Body of pancreas (tissue), 4 donors: Measurements from ENCODE around the gene ERCC6L2. TPM values are rescaled to one million over a fixed set of nuclear protein-coding genes. Genes with fewer than 3 reads are reported as not detected.

Experiments used
- ATAC-seq: fragments of 150-250 bp; one replicate; pipeline ENCODE4 v1.9.1; 2016
- DNase-seq, 4 donors: peaks; one replicate each; pipeline ENCODE4 v3.0.0-alpha.2; 2019
- H3K27ac ChIP-seq, 4 donors: fragments of 200-600 bp; sonication (generic); 1 replicate in 3 of 4; 2 replicates in 1 of 4; pipeline versions ENCODE4 v1.5.1 to v1.6.1; 2016 to 2019; ENCODE audit warnings: mild to moderate bottlenecking in 1 of 4, mixed read lengths in 1 of 4, moderate library complexity in 1 of 4
- H3K27me3 ChIP-seq, 2 donors: fragments of 200-600 bp; sonication (generic); one replicate each; pipeline ENCODE4 v1.6.0; 2016; ENCODE audit warnings: mild to moderate bottlenecking in 1 of 2
- H3K36me3 ChIP-seq, 2 donors: fragments of 200-600 bp; sonication (generic); replicated peaks in 1 of 2; 2 replicates each; pipeline ENCODE4 v1.5.1; 2016; ENCODE audit warnings: low read depth in 2 of 2; ENCODE audit not compliant: insufficient read depth in 1 of 2
- H3K4me1 ChIP-seq: fragments of 200-600 bp; sonication (generic); one replicate; pipeline ENCODE4 v1.6.0; 2016
- H3K4me3 ChIP-seq, 2 donors: fragments of 200-600 bp; sonication (generic); 1 replicate in 1 of 2; 2 replicates in 1 of 2; pipeline ENCODE4 v1.5.1; 2016 to 2019
- H3K9me3 ChIP-seq, 3 donors: fragments of 200-600 bp; sonication (generic); 1 replicate in 2 of 3; 2 replicates in 1 of 3; pipeline ENCODE4 v1.5.1; 2016
- POLR2A ChIP-seq, 3 donors: fragments of 450-650 bp; IDR thresholded peaks; one replicate each; pipeline ENCODE4 v1.6.1; 2016; ENCODE audit warnings: antibody characterized with exemption in 3 of 3, mild to moderate bottlenecking in 2 of 3
- WGBS, 2 donors: methylation state at CpG; one replicate each; pipeline ENCODE4 v1.1.5; 2017; 5-methylcytosine and 5-hydroxymethylcytosine counted together
- intact Hi-C: fragments of 100-400 bp; cut with DNase I; formaldehyde crosslinking; loops from one replicate; pipeline ENCODE4 v1.15.1; 2023
- total RNA-seq, 2 donors: library from RNA; depleted of rRNA; stranded (reverse); fragments of >200 nt; gene quantifications; one replicate each; pipeline ENCODE4 v1.1.0, GENCODE V29; 2016
- TF ChIP-seq, protein P1 (sequence below), 7 experiments: fragments of 450-650 bp in 4 of 7; fragments of 200-600 bp in 3 of 7; sonication (generic) in 3 of 7; IDR thresholded peaks; one replicate each; pipeline ENCODE4 v1.5.1; 2016 to 2019; ENCODE audit warnings: antibody characterized with exemption in 7 of 7

ERCC6L2 gene
- total RNA-seq, 2 donors from 2014 or later = 30.4 to 58.3 TPM

GRCh38 chr9:95923794-95924193, 48.3 kb downstream of the ERCC6L2 start:
- Histone ChIP-seq H3K27me3 (no peaks in the 10 kb centered on the region), H3K36me3 (peaks cover 4 to 5% of the 10 kb centered on the region in 2 donors), H3K4me3 (no peak overlapping the region), H3K9me3 (no peaks in the 10 kb centered on the region), H3K27ac (no peak overlapping the region), H3K4me1 (peaks cover 4% of the 10 kb centered on the region)
- intact Hi-C loops = no loop called here
- WGBS, 2 donors = 34 to 61% methylated on average over 2 of the region's 2 CpGs
- no peak for TF ChIP-seq POLR2A (IDR thresholded peaks at IDR 0.05)
- TF ChIP-seq, protein P1, sequence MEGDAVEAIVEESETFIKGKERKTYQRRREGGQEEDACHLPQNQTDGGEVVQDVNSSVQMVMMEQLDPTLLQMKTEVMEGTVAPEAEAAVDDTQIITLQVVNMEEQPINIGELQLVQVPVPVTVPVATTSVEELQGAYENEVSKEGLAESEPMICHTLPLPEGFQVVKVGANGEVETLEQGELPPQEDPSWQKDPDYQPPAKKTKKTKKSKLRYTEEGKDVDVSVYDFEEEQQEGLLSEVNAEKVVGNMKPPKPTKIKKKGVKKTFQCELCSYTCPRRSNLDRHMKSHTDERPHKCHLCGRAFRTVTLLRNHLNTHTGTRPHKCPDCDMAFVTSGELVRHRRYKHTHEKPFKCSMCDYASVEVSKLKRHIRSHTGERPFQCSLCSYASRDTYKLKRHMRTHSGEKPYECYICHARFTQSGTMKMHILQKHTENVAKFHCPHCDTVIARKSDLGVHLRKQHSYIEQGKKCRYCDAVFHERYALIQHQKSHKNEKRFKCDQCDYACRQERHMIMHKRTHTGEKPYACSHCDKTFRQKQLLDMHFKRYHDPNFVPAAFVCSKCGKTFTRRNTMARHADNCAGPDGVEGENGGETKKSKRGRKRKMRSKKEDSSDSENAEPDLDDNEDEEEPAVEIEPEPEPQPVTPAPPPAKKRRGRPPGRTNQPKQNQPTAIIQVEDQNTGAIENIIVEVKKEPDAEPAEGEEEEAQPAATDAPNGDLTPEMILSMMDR (IDR thresholded peaks at IDR 0.05) = no peak
- DNase-seq (no peak), ATAC-seq (no peak)

DNA sequence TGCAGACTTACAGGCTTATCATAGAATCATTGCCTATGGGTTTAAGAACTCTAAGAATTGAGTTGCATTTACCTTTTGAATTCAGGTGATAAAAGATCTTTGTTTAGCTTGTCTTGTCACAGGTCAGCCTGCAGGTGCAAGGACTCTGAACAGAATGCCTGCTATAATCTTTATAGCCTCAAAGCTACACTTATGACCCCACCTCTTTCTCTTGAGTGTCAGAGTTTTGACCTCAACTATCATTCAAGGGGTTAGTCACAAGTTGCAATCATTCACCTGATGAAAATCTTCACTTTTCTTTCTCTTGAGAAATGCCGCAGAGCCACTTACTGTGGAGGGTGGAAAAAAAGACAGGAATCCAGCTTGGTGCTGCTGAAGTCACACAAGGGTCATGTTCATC, 49.5 kb downstream of the ERCC6L2 start:
- intact Hi-C loops = no loop called here
- Histone ChIP-seq H3K4me3 (no peak overlapping the region), H3K9me3 (no peaks in the 10 kb centered on the region), H3K27ac (no peak overlapping the region), H3K4me1 (peaks cover 4% of the 10 kb centered on the region), H3K36me3 (peaks cover 7 to 15% of the 10 kb centered on the region in 2 donors), H3K27me3 (no peaks in the 10 kb centered on the region)
- ATAC-seq = no peak
- 94 to 100% methylated on average over 1 of the region's 1 CpG for WGBS, 2 donors
- no peak for DNase-seq
- TF ChIP-seq, protein P1 (IDR thresholded peaks at IDR 0.05) = no peak
- no peak for TF ChIP-seq POLR2A (IDR thresholded peaks at IDR 0.05)

- H3K4me3 ChIP-seq = no peak overlapping the region
- H3K36me3 ChIP-seq = peaks cover 7 to 16% of the 10 kb centered on the region in 2 donors
- intact Hi-C loops = no loop called here
Observed at GRCh38 chr9:95927271-95928004, 51.9 kb downstream of the ERCC6L2 start.

DNA sequence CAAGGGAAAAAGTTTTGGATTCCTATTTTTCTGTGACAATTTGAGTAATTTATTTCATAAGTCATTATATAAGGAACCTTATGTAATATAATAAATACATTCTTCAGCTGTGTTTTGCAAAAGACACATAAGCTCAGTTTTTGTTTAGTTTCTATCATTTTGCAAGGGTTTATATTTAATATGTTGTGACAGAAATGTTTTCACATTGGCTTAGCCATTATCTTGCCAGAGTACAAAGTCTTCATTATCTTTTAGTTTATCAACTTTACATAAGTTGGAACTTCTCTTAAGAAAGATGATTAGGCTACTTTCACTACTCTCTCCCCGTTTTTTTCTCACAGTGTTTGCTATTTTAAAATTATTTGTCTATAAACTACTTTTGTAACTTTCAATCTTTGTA, 54.8 kb downstream of the ERCC6L2 start:
- DNase-seq = no peak
- H3K27ac ChIP-seq = no peak overlapping the region
- H3K27me3 ChIP-seq = no peaks in the 10 kb centered on the region
- H3K9me3 ChIP-seq = no peaks in the 10 kb centered on the region
- peaks cover 7 to 11% of the 10 kb centered on the region in 2 donors for H3K36me3 ChIP-seq
- TF ChIP-seq, protein P1 (IDR thresholded peaks at IDR 0.05) = no peak
- no peak for TF ChIP-seq POLR2A (IDR thresholded peaks at IDR 0.05)
- intact Hi-C loops = no loop called here
- ATAC-seq = no peak
- no peak overlapping the region for H3K4me3 ChIP-seq
- H3K4me1 ChIP-seq = no peaks in the 10 kb centered on the region
- 54 to 68% methylated on average over 1 of the region's 1 CpG for WGBS, 2 donors

More at GRCh38 chr9:95927271-95928004, 51.9 kb downstream of the ERCC6L2 start:
- peaks cover 4% of the 10 kb centered on the region for H3K4me1 ChIP-seq
- H3K9me3 ChIP-seq = no peaks in the 10 kb centered on the region
- TF ChIP-seq, protein P1 (IDR thresholded peaks at IDR 0.05) = no peak
- TF ChIP-seq POLR2A (IDR thresholded peaks at IDR 0.05) = no peak
- H3K27ac ChIP-seq = no peak overlapping the region
- DNase-seq (no peak), ATAC-seq (no peak)
- H3K27me3 ChIP-seq = no peaks in the 10 kb centered on the region
